Measurements from ENCODE around the gene ROPN1. TPM values are rescaled to one million over a fixed set of nuclear protein-coding genes. Genes with fewer than 3 reads are reported as not detected.

Gene ROPN1
- total and polyA plus RNA-seq, 10 donors = 0.06 TPM; not detected in 9

- peak; percentile 94 for DNase-seq
- Histone ChIP-seq H3K27me3 (replicated peaks in 1 of 7) (peaks cover 0 to 12% (median 0%) of the 10 kb centered on the region in 7 donors), H3K9me3 (no peaks in the 10 kb centered on the region), H3K27ac (peak within 1 kb of the TSS; percentile 39 to 86 (median 76)), H3K4me1 (peaks cover 0 to 39% (median 23%) of the 10 kb centered on the region in 6 donors), H3K4me3 (peak within 1 kb of the TSS; percentile 57 to 73 (median 64)), H3K36me3 (peaks cover 0 to 4% (median 0%) of the 10 kb centered on the region in 6 donors)
- intact Hi-C loops (cut with DNase I; ENCODE audit: low total_unique reads) = no loop called here
- 0 to 1% (median 0%) methylated on average over 51 to 55 of the region's 55 CpGs for WGBS, 5 donors
- TF ChIP-seq POLR2A (IDR thresholded peaks at IDR 0.05) (peak in 1 of 3 donors; percentile 20), POLR2AphosphoS5 (IDR thresholded peaks at IDR 0.05) (peak; percentile 85 to 89 (median 87))
- TF ChIP-seq, protein P1, sequence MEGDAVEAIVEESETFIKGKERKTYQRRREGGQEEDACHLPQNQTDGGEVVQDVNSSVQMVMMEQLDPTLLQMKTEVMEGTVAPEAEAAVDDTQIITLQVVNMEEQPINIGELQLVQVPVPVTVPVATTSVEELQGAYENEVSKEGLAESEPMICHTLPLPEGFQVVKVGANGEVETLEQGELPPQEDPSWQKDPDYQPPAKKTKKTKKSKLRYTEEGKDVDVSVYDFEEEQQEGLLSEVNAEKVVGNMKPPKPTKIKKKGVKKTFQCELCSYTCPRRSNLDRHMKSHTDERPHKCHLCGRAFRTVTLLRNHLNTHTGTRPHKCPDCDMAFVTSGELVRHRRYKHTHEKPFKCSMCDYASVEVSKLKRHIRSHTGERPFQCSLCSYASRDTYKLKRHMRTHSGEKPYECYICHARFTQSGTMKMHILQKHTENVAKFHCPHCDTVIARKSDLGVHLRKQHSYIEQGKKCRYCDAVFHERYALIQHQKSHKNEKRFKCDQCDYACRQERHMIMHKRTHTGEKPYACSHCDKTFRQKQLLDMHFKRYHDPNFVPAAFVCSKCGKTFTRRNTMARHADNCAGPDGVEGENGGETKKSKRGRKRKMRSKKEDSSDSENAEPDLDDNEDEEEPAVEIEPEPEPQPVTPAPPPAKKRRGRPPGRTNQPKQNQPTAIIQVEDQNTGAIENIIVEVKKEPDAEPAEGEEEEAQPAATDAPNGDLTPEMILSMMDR (IDR thresholded peaks at IDR 0.05 in 8 of 11, conservative IDR thresholded peaks at IDR 0.05 in 3 of 11) = no peak
Measured at GRCh38 chr3:123960781-123961507, 31.0 kb downstream of the ROPN1 start, which contains the start of gene CCDC14. Gene CCDC14 (minus strand): TSS chr3:123961229. CDS start chr3:123961173, 56 bp downstream.

DNA sequence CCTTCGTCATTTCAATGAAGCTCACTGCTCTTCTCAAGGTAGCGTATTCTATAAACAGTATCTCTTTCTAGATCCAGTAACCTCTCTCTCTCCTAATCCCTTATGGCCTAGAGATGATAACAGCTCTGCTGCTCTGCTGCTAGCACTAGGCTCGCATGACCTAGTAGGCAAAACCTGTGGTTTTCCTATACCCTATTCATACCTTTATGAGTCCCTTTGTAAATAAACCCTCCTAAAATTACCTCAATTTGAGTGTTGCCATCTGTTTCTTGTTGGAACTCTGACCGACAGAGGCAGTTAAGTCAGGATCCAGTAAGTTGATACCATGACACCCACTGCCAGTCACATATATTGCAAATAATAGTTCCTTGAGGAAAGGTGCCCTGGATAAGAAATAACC is 38.2 kb downstream of the ROPN1 start:
- Histone ChIP-seq H3K4me3 (no peak overlapping the region), H3K9me3 (no peaks in the 10 kb centered on the region), H3K36me3 (peaks cover 0 to 52% (median 10%) of the 10 kb centered on the region in 6 donors), H3K27ac (no peak overlapping the region), H3K27me3 (replicated peaks in 1 of 7) (no peaks in the 10 kb centered on the region), H3K4me1 (peaks cover 0 to 11% (median 0%) of the 10 kb centered on the region in 6 donors)
- TF ChIP-seq POLR2A (IDR thresholded peaks at IDR 0.05) = no peak
- no peak for TF ChIP-seq POLR2AphosphoS5 (IDR thresholded peaks at IDR 0.05)
- TF ChIP-seq, protein P1 (IDR thresholded peaks at IDR 0.05 in 8 of 11, conservative IDR thresholded peaks at IDR 0.05 in 3 of 11) = no peak
- DNase-seq = no peak
- WGBS, 5 donors = 82 to 88% (median 87%) methylated on average over 4 of the region's 4 CpGs
- intact Hi-C loops (cut with DNase I; ENCODE audit: low total_unique reads) = no loop called here

- intact Hi-C loops (cut with DNase I; ENCODE audit: low total_unique reads) = no loop called here
- Histone ChIP-seq H3K4me1 (peaks cover 0 to 4% (median 0%) of the 10 kb centered on the region in 6 donors), H3K36me3 (peaks cover 0 to 60% (median 17%) of the 10 kb centered on the region in 6 donors), H3K27ac (no peak overlapping the region), H3K9me3 (no peaks in the 10 kb centered on the region), H3K4me3 (no peak overlapping the region), H3K27me3 (replicated peaks in 1 of 7) (no peaks in the 10 kb centered on the region)
- TF ChIP-seq, protein P1 (IDR thresholded peaks at IDR 0.05 in 8 of 11, conservative IDR thresholded peaks at IDR 0.05 in 3 of 11) = no peak
- TF ChIP-seq POLR2A (IDR thresholded peaks at IDR 0.05) (no peak), POLR2AphosphoS5 (IDR thresholded peaks at IDR 0.05) (no peak)
- WGBS, 5 donors = 90 to 99% (median 92%) methylated on average over 4 of the region's 4 CpGs
- DNase-seq = no peak
Measured at GRCh38 chr3:123952844-123953520, 38.9 kb downstream of the ROPN1 start.

All from spleen (tissue), 11 donors.